Stimulated activated CD4-positive, alpha-beta T cell treated with anti-CD3 and anti-CD28 coated beads, Interleukin-2, amount 100 ng/mL, for 4 hours (primary cell): ENCODE results near the gene ATG4A.

Experiments
- DNase-seq: peaks from one replicate; pipeline ENCODE4 v3.0.0-alpha.2; 2020; ENCODE audit warnings: low read depth

The ATG4A gene

GRCh38 chrX:108091264-108091877 is at the start of gene ATG4A, which contains the start of gene PSMD10:
Gene ATG4A (plus strand): TSS chrX:108091778. CDS start chrX:108091827, 49 bp downstream.
Gene PSMD10 (minus strand): TSS chrX:108091542. CDS start chrX:108091520, 22 bp downstream.
- peak; percentile 82 for DNase-seq

- no peak for DNase-seq
Measured at GRCh38 chrX:108044554-108045256, 46.9 kb upstream of the ATG4A start, which contains the start of gene VSIG1. Gene VSIG1 (plus strand): TSS chrX:108045065. CDS start chrX:108045131, 66 bp downstream.

GRCh38 chrX:108049649-108050048 is 41.9 kb upstream of the ATG4A start:
- DNase-seq, result no peak

- DNase-seq, result no peak
Measured at GRCh38 chrX:108053218-108053617, 38.4 kb upstream of the ATG4A start.

GRCh38 chrX:108055546-108055945 is 36.0 kb upstream of the ATG4A start:
- no peak for DNase-seq

- DNase-seq, result no peak
Measured at GRCh38 chrX:108059801-108060200, 31.8 kb upstream of the ATG4A start.

- DNase-seq, result no peak
Measured at GRCh38 chrX:108064001-108064400, 27.6 kb upstream of the ATG4A start.

GRCh38 chrX:108064613-108065012 is 27.0 kb upstream of the ATG4A start:
- no peak for DNase-seq

- no peak for DNase-seq
Measured at GRCh38 chrX:108068121-108068520, 23.5 kb upstream of the ATG4A start.

- no peak for DNase-seq
Measured at GRCh38 chrX:108070891-108071290, 20.7 kb upstream of the ATG4A start.

GRCh38 chrX:108071578-108071977 is 20.0 kb upstream of the ATG4A start:
- no peak for DNase-seq

- DNase-seq, result no peak
Measured at GRCh38 chrX:108072746-108073145, 18.8 kb upstream of the ATG4A start.

- no peak for DNase-seq
Measured at GRCh38 chrX:108081110-108081509, 10.5 kb upstream of the ATG4A start.

GRCh38 chrX:108087792-108088191 is 3.8 kb upstream of the ATG4A start:
- no peak for DNase-seq

- no peak for DNase-seq
Measured at GRCh38 chrX:108088511-108088910, 3.1 kb upstream of the ATG4A start.

- no peak for DNase-seq
Measured at GRCh38 chrX:108090491-108091263, 901 bp upstream of the ATG4A start.

- DNase-seq, result peak; percentile 1
Measured at GRCh38 chrX:108091878-108092291, 307 bp downstream of the ATG4A start.

- DNase-seq, result no peak
Measured at GRCh38 chrX:108097380-108097779, 5.8 kb downstream of the ATG4A start.

- DNase-seq, result no peak
Measured at GRCh38 chrX:108105473-108105872, 13.9 kb downstream of the ATG4A start.

GRCh38 chrX:108114541-108114940 is 23.0 kb downstream of the ATG4A start:
- no peak for DNase-seq

- no peak for DNase-seq
Measured at GRCh38 chrX:108117988-108118387, 26.4 kb downstream of the ATG4A start.

- no peak for DNase-seq
Measured at GRCh38 chrX:108121291-108121690, 29.7 kb downstream of the ATG4A start.

GRCh38 chrX:108122748-108123147 is 31.2 kb downstream of the ATG4A start:
- DNase-seq, result no peak
